Glutamatergic neuron (in vitro differentiated cells): Measurements from ENCODE around the gene MYL5. TPM values are rescaled to one million over a fixed set of nuclear protein-coding genes. Genes with fewer than 3 reads are reported as not detected.
A peak's percentile ranks its signal among the peaks of the same experiment; 100 is the strongest.

ENCODE experiments used
- DNase-seq: peaks from one replicate; pipeline ENCODE4 v3.0.0; 2022
- H3K27ac Mint-ChIP-seq: one replicate; pipeline ENCODE4 v1.8.0; 2020; ENCODE audit warnings: mild to moderate bottlenecking, mixed read lengths, inconsistent platforms; ENCODE audit not compliant: unreplicated experiment
- H3K27me3 Mint-ChIP-seq: one replicate; pipeline ENCODE4 v1.8.0; 2020; ENCODE audit warnings: mild to moderate bottlenecking, moderate library complexity, mixed read lengths, inconsistent platforms; ENCODE audit not compliant: unreplicated experiment
- H3K36me3 Mint-ChIP-seq: one replicate; pipeline ENCODE4 v1.8.0; 2020; ENCODE audit warnings: mild to moderate bottlenecking, mixed read lengths, inconsistent platforms; ENCODE audit not compliant: unreplicated experiment
- H3K4me1 Mint-ChIP-seq: one replicate; pipeline ENCODE4 v1.8.0; 2020; ENCODE audit warnings: mild to moderate bottlenecking, low read depth, mixed read lengths, inconsistent platforms; ENCODE audit not compliant: unreplicated experiment
- H3K4me3 Mint-ChIP-seq: one replicate; pipeline ENCODE4 v1.8.0; 2020; ENCODE audit warnings: mild to moderate bottlenecking, mixed read lengths, inconsistent platforms; ENCODE audit not compliant: unreplicated experiment
- H3K9me3 Mint-ChIP-seq: one replicate; pipeline ENCODE4 v1.8.0; 2020; ENCODE audit warnings: mild to moderate bottlenecking, moderate library complexity, mixed read lengths, inconsistent platforms; ENCODE audit not compliant: unreplicated experiment
- CTCF ChIP-seq: fragments of 200-600 bp; sonication (generic); IDR thresholded peaks from one replicate; pipeline ENCODE4 v1.5.0; 2021; ENCODE audit not compliant: partially characterized antibody, unreplicated experiment
- total RNA-seq: library from RNA; stranded (reverse); fragmentation: NEBNext Ultra II Directional; extraction: Animal tissue kit (Norgen Biotek cat#: 25700); gene quantifications from one replicate; pipeline ENCODE4 v1.2.1, GENCODE V29; 2021; ENCODE audit not compliant: unreplicated experiment

The MYL5 gene
- total RNA-seq, 1 donor from 2014 or later, result 13.6 TPM

- TF ChIP-seq CTCF, result no peak
- H3K27ac Mint-ChIP-seq, result no peak overlapping the region
- no peaks in the 10 kb centered on the region for H3K36me3 Mint-ChIP-seq
- peaks cover under 1% of the 10 kb centered on the region for H3K9me3 Mint-ChIP-seq
- DNase-seq, result no peak
- no peak overlapping the region for H3K4me3 Mint-ChIP-seq
- H3K4me1 Mint-ChIP-seq, result peaks cover 1% of the 10 kb centered on the region
- peaks cover 5% of the 10 kb centered on the region for H3K27me3 Mint-ChIP-seq
Measured at GRCh38 chr4:678331-679103, 4.2 kb downstream of the MYL5 start.

GRCh38 chr4:679104-679481, 4.8 kb downstream of the MYL5 start:
- DNase-seq, result no peak
- Mint-ChIP-seq H3K4me3 (no peak overlapping the region), H3K36me3 (no peaks in the 10 kb centered on the region), H3K27ac (no peak overlapping the region), H3K4me1 (peaks cover 1% of the 10 kb centered on the region), H3K9me3 (no peaks in the 10 kb centered on the region), H3K27me3 (peaks cover 5% of the 10 kb centered on the region)
- no peak for TF ChIP-seq CTCF

GRCh38 chr4:679629-680028, 5.3 kb downstream of the MYL5 start:
- H3K4me3 Mint-ChIP-seq, result no peak overlapping the region
- H3K4me1 Mint-ChIP-seq, result peaks cover 1% of the 10 kb centered on the region
- H3K27ac Mint-ChIP-seq, result no peak overlapping the region
- no peaks in the 10 kb centered on the region for H3K9me3 Mint-ChIP-seq
- H3K36me3 Mint-ChIP-seq, result no peaks in the 10 kb centered on the region
- TF ChIP-seq CTCF, result no peak
- H3K27me3 Mint-ChIP-seq, result peaks cover 5% of the 10 kb centered on the region
- no peak for DNase-seq

GRCh38 chr4:680091-680490, 5.7 kb downstream of the MYL5 start:
- Mint-ChIP-seq H3K27ac (no peak overlapping the region), H3K27me3 (peaks cover 7% of the 10 kb centered on the region), H3K36me3 (peaks cover 2% of the 10 kb centered on the region), H3K4me3 (no peak overlapping the region), H3K4me1 (peaks cover 1% of the 10 kb centered on the region), H3K9me3 (peaks cover under 1% of the 10 kb centered on the region)
- no peak for DNase-seq
- no peak for TF ChIP-seq CTCF

- no peak for TF ChIP-seq CTCF
- H3K4me3 Mint-ChIP-seq, result peak overlapping the region; percentile 30
- H3K27me3 Mint-ChIP-seq, result peaks cover 11% of the 10 kb centered on the region
- peaks cover 5% of the 10 kb centered on the region for H3K36me3 Mint-ChIP-seq
- H3K27ac Mint-ChIP-seq, result no peak overlapping the region
- peaks cover 4% of the 10 kb centered on the region for H3K9me3 Mint-ChIP-seq
- H3K4me1 Mint-ChIP-seq, result peaks cover 1% of the 10 kb centered on the region
- DNase-seq, result peak; percentile 34
Measured at GRCh38 chr4:680551-680927, 6.2 kb downstream of the MYL5 start.
